ENCODE measurements around the gene PIP5K1C. TPM values are rescaled to one million over a fixed set of nuclear protein-coding genes. Genes with fewer than 3 reads are reported as not detected.

PIP5K1C gene
- total and polyA plus RNA-seq, 9 of the 15 experiments (the other 6 are each of a cell fraction or from before 2014, with no cell fraction given) = 0.38 to 22.1 (median 4.1) TPM

DNA sequence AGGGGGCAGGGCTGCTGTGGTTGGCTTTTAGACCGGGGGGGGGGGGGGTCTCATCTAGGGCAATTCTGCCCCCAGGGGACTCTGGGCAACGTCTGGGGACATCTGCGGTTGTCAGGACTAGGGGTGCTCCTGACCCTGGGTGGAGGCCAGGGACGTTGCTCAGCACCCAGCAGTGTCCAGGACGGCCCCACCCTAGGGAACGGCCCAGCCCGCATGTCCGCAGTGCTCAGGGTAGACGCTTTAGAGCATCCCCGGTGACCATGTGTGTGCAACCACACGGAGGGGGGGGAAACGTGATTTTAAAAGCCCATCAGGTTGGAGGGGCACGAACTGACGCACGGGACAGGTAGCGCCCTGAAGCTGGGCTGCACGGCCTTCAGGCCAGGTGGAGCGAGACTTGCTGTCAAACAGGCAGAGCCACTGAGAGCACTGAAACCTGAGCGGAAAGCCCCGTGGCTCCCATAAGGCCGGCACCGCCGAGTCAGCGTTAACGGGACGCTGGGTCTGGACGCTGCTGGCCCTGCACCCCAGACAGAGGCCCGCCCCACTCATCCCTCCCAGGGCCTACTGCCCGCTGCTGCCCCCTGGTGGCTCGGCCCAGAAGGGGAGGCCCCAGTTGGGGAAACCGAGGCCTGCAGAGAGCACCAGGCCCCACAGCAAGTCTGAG, 82.0 kb downstream of the PIP5K1C start (continued):
- TF ChIP-seq HINFP (tag; conservative IDR thresholded peaks at IDR 0.05; ENCODE audit: low read depth) = no peak
- no peak for TF ChIP-seq DPF2 (IDR thresholded peaks at IDR 0.05)
- no peak for TF ChIP-seq ZNF76 (CRISPR knock-in tag; IDR thresholded peaks at IDR 0.05; ENCODE audit: borderline replicate concordance)
- TF ChIP-seq ZNF75A (CRISPR knock-in tag; IDR thresholded peaks at IDR 0.05) = no peak
- TF ChIP-seq BACH1 (tag; IDR thresholded peaks at IDR 0.05) = no peak
- no peak for TF ChIP-seq ARHGAP35 (IDR thresholded peaks at IDR 0.05; ENCODE audit: partially characterized antibody)
- peak in 1 of 2 experiments; percentile 51; a peak in 1 of 4 replicates for TF ChIP-seq TEAD1 (CRISPR knock-in tag; IDR thresholded peaks at IDR 0.05)
- TF ChIP-seq ZNF408 (CRISPR knock-in tag; IDR thresholded peaks at IDR 0.05; ENCODE audit: low read depth) = no peak
- no peak for TF ChIP-seq ZNF398 (CRISPR knock-in tag; IDR thresholded peaks at IDR 0.05)
- TF ChIP-seq NR0B1 (IDR thresholded peaks at IDR 0.05; ENCODE audit: partially characterized antibody) = no peak
- TF ChIP-seq NFIC (IDR thresholded peaks at IDR 0.05) = 0 out of 2 replicates have a peak, but pooled peaks have one; percentile 10
- TF ChIP-seq ZFP30 (CRISPR knock-in tag; IDR thresholded peaks at IDR 0.05; ENCODE audit: borderline replicate concordance) = no peak
- no peak for TF ChIP-seq NEUROD1 (IDR thresholded peaks at IDR 0.05; ENCODE audit: borderline replicate concordance, low read depth, low read length, partially characterized antibody)
- peak in 1 of 2 experiments; percentile 37; a peak in 1 of 4 replicates for TF ChIP-seq RCOR1 (IDR thresholded peaks at IDR 0.05; ENCODE audit: borderline replicate concordance in 1 of 2, low read depth in 2 of 2, low read length in 2 of 2)
- no peak for TF ChIP-seq DNMT1 (IDR thresholded peaks at IDR 0.05)
- TF ChIP-seq ZNF778 (CRISPR knock-in tag; IDR thresholded peaks at IDR 0.05) = no peak
- TF ChIP-seq SP2 (IDR thresholded peaks at IDR 0.05; ENCODE audit: extremely low read depth, low read depth, low read length, poor library complexity, severe bottlenecking) = no peak
- no peak for TF ChIP-seq KLF6 (CRISPR knock-in tag; IDR thresholded peaks at IDR 0.05; ENCODE audit: borderline replicate concordance)
- TF ChIP-seq ZNF436 (CRISPR knock-in tag; IDR thresholded peaks at IDR 0.05) = no peak
- no peak for TF ChIP-seq TRIM28 (IDR thresholded peaks at IDR 0.05)
- peak; percentile 36; the same call in 1 of the 2 replicates for TF ChIP-seq ZNF263 (CRISPR knock-in tag; IDR thresholded peaks at IDR 0.05; ENCODE audit: borderline replicate concordance)
- TF ChIP-seq HMGN3 (IDR thresholded peaks at IDR 0.05; ENCODE audit: borderline replicate concordance, extremely low read depth, insufficient read length, low read depth, low read length) = peak; percentile 49
- 0 out of 2 replicates have a peak, but pooled peaks have one; percentile 22 for TF ChIP-seq CBX1 (IDR thresholded peaks at IDR 0.05; ENCODE audit: low read depth)
- TF ChIP-seq SREBF1 (IDR thresholded peaks at IDR 0.05; ENCODE audit: borderline replicate concordance, low read depth, low read length) = no peak
- TF ChIP-seq MCM7 (IDR thresholded peaks at IDR 0.05) = no peak
